NT2/D1 (cell line): Measurements from ENCODE around the gene TFAP2D.

Experiments
- SUZ12 ChIP-seq: IDR thresholded peaks from 2 replicates; pipeline ENCODE4 v1.6.1; 2011; ENCODE audit not compliant: insufficient read length, insufficient read depth; ENCODE audit errors: extremely low read depth
- YY1 ChIP-seq: IDR thresholded peaks from 2 replicates; pipeline ENCODE4 v1.6.1; 2011; ENCODE audit not compliant: insufficient read length, insufficient read depth
- ZNF274 ChIP-seq: IDR thresholded peaks from 2 replicates; pipeline ENCODE4 v1.6.1; 2011; ENCODE audit warnings: mild to moderate bottlenecking, low read depth, low read length

DNA sequence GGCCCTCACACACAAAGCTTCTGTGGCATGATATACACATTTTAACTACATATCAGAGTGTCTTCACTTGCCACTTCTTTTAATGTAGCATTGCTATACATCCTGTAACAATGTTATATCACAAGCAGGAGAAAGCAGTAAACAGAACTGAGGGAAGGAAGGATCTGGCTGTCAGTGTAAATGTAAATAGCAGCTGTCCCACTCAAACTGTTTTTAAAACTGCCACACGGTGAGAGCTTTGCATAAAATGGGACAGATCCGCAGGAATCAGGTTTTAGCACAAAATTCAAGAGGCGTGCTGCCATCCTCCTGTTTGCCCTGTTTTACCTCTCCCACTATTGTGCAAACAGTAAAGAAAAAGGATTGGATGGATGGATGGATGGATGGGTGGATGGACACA lies 28.8 kb downstream of the TFAP2D start:
- TF ChIP-seq ZNF274 (no peak), SUZ12 (no peak), YY1 (no peak)
